Hematopoietic multipotent progenitor cell treated with erythropoietin and hydrocortisone succinate and interleukin-3 and kit ligand, for 15 days (in vitro differentiated cells): ENCODE results near the gene EPHA2.
"Not testable (repeated sequence)": the region's sequence is repeated elsewhere in the genome, so short reads cannot be mapped to it uniquely, and the experiment has no call there.

Experiments
- DNase-seq: peaks from one replicate; pipeline ENCODE4 v3.0.0-alpha.2; 2015; ENCODE audit warnings: low spot score

EPHA2 gene

GRCh38 chr1:16119504-16119903 is 36.4 kb downstream of the EPHA2 start:
- no peak for DNase-seq

GRCh38 chr1:16118706-16119105 is 37.2 kb downstream of the EPHA2 start:
- no peak for DNase-seq

GRCh38 chr1:16117936-16118335 is 37.9 kb downstream of the EPHA2 start:
- DNase-seq, result no peak

GRCh38 chr1:16117369-16117768 is 38.5 kb downstream of the EPHA2 start:
- DNase-seq, result no peak

GRCh38 chr1:16116625-16117024 is 39.2 kb downstream of the EPHA2 start:
- DNase-seq, result no peak

- no peak for DNase-seq
These were observed 39.9 kb downstream of the EPHA2 start for GRCh38 chr1:16116002-16116401.

GRCh38 chr1:16115468-16115983 is 40.3 kb downstream of the EPHA2 start:
- no peak for DNase-seq

- DNase-seq, result no peak
These were observed 41.1 kb downstream of the EPHA2 start for GRCh38 chr1:16114527-16115467.

- no peak for DNase-seq
These were observed 43.0 kb downstream of the EPHA2 start for GRCh38 chr1:16112596-16113555.

GRCh38 chr1:16111771-16112595 is 43.9 kb downstream of the EPHA2 start:
- DNase-seq, result no peak

GRCh38 chr1:16110884-16111283 is 45.0 kb downstream of the EPHA2 start:
- DNase-seq, result no peak

GRCh38 chr1:16110456-16110855 is 45.4 kb downstream of the EPHA2 start:
- DNase-seq, result no peak

- DNase-seq, result no peak
These were observed 46.3 kb downstream of the EPHA2 start for GRCh38 chr1:16109571-16109970.

GRCh38 chr1:16107039-16107438 is 48.8 kb downstream of the EPHA2 start:
- DNase-seq, result not testable (repeated sequence)

GRCh38 chr1:16101623-16102022 is 54.2 kb downstream of the EPHA2 start:
- DNase-seq, result no peak

GRCh38 chr1:16099412-16099811 is 56.5 kb downstream of the EPHA2 start:
- DNase-seq, result no peak

GRCh38 chr1:16095447-16095846 is 60.4 kb downstream of the EPHA2 start:
- no peak for DNase-seq

- no peak for DNase-seq
These were observed 61.3 kb downstream of the EPHA2 start for GRCh38 chr1:16094453-16095158.

- no peak for DNase-seq
These were observed 62.3 kb downstream of the EPHA2 start for GRCh38 chr1:16093611-16094010.

- DNase-seq, result no peak
These were observed 62.9 kb downstream of the EPHA2 start for GRCh38 chr1:16092923-16093511.
